Esophagus squamous epithelium (tissue), 4 donors: ENCODE results near the gene HILPDA.
"Not testable (repeated sequence)": the region's sequence is repeated elsewhere in the genome, so short reads cannot be mapped to it uniquely, and the experiment has no call there.

ENCODE experiments used
- POLR2A ChIP-seq, 4 donors: fragments of 450-650 bp; IDR thresholded peaks; one replicate each; pipeline ENCODE4 v1.6.1; 2017; ENCODE audit warnings: antibody characterized with exemption in 4 of 4, mild to moderate bottlenecking in 4 of 4, moderate library complexity in 3 of 4
- TF ChIP-seq, protein P1 (sequence below), 6 experiments: fragments of 450-650 bp in 4 of 6; fragments of 200-600 bp in 2 of 6; sonication (generic) in 2 of 6; IDR thresholded peaks; one replicate each; pipeline ENCODE4 v1.5.1; 2016 to 2019; ENCODE audit warnings: antibody characterized with exemption in 6 of 6, mild to moderate bottlenecking in 4 of 6, moderate library complexity in 4 of 6

DNA sequence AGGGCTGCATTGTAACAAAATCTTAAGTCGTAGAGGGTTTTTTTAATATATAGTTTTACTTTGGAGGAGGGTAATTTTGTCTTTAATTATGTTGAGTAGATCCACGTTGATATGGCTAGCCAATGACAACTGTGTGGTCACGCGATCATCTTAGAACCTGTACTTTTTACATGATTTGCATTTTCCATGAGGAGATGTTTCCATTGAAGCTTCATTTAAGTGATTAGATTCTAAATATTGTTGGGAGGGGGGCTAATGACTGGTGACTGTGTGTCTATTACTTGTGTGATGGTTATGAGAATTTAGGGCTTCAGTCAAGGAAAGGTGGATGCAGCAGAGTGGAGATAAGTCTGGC, 21.6 kb downstream of the HILPDA start:
- TF ChIP-seq, protein P1, sequence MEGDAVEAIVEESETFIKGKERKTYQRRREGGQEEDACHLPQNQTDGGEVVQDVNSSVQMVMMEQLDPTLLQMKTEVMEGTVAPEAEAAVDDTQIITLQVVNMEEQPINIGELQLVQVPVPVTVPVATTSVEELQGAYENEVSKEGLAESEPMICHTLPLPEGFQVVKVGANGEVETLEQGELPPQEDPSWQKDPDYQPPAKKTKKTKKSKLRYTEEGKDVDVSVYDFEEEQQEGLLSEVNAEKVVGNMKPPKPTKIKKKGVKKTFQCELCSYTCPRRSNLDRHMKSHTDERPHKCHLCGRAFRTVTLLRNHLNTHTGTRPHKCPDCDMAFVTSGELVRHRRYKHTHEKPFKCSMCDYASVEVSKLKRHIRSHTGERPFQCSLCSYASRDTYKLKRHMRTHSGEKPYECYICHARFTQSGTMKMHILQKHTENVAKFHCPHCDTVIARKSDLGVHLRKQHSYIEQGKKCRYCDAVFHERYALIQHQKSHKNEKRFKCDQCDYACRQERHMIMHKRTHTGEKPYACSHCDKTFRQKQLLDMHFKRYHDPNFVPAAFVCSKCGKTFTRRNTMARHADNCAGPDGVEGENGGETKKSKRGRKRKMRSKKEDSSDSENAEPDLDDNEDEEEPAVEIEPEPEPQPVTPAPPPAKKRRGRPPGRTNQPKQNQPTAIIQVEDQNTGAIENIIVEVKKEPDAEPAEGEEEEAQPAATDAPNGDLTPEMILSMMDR (IDR thresholded peaks at IDR 0.05), result not testable (repeated sequence)
- TF ChIP-seq POLR2A (IDR thresholded peaks at IDR 0.05), result not testable (repeated sequence)
